AG04450 (cell line): ENCODE measurements around the gene SRSF10. TPM values are rescaled to one million over a fixed set of nuclear protein-coding genes. Genes with fewer than 3 reads are reported as not detected.

Source experiments
- CTCF ChIA-PET: fragments of 300-600, 350-600 bp; formaldehyde crosslinking; extraction: SDS; loops from one replicate; lab custom pipeline; 2022; ENCODE audit warnings: antibody characterized with exemption, inconsistent platforms; lab: Charles Lee
- POLR2A ChIA-PET: fragments of 350-600 bp; formaldehyde crosslinking; extraction: SDS; loops from one replicate; lab custom pipeline; 2021; ENCODE audit warnings: antibody characterized with exemption, inconsistent platforms; lab: Yijun Ruan, JAX
- DNase-seq: peaks from one replicate; pipeline ENCODE4 v3.0.0-alpha.2; 2011; ENCODE audit warnings: low read depth, low spot score
- H3K27ac ChIP-seq: one replicate; pipeline ENCODE4 v1.5.1; 2012; ENCODE audit warnings: low read depth, low read length, control low read depth
- H3K27me3 ChIP-seq: one replicate; pipeline ENCODE4 v1.6.0; 2012; ENCODE audit warnings: low read length; ENCODE audit not compliant: control insufficient read depth, insufficient read depth
- H3K4me3 ChIP-seq: 2 replicates; pipeline ENCODE4 v1.5.1; 2011; ENCODE audit warnings: mild to moderate bottlenecking, low read depth, low read length, control low read depth
- H3K9me3 ChIP-seq: 2 replicates; pipeline ENCODE4 v1.5.1; 2012; ENCODE audit warnings: low read length; ENCODE audit not compliant: control insufficient read depth, insufficient read depth
- polyA plus RNA-seq: library from polyadenylated mRNA; depleted of rRNA; stranded (reverse); fragments of >200 nt; gene quantifications from 2 replicates; pipeline ENCODE4 v1.2.3, GENCODE V29; 2011
- TF ChIP-seq, protein P1 (sequence below): IDR thresholded peaks from 2 replicates; pipeline ENCODE4 v1.5.1; 2011; ENCODE audit warnings: low read depth, low read length, control low read depth, inconsistent platforms

The SRSF10 gene
- polyA plus RNA-seq, 1 experiment = 140 TPM

DNA sequence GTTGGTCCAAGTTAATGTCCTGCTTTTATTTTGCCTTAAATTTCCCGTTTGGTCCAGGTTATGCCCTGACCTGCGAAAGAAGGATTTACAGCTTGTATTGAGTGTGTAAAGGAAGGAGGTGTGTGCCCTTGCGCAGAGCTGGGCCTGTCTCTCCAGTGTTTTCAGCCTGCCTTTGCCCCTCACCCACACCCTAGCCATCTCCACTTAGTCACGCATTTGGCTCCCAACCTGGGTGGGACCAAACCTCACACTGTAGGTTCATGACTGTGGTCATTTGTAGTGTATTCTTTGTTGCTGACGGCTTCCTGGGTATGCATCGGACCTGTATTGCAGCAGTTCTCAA, 572 bp upstream of the SRSF10 start:
- ChIA-PET CTCF (interaction anchor here (0.6 kb wide), 1 partner anchor 142 kb away, joined by 9 read pairs; no protein-coding TSS in a partner anchor), POLR2A (interaction anchor here (0.6 to 2.0 kb wide), 11 partner anchors 14 to 1252 kb away, joined by 3 to 12 read pairs (median 4); partner anchors contain the start of genes PNRC2 and SYF2)
- Histone ChIP-seq H3K27ac (peak overlapping the region; percentile 97), H3K27me3 (no peaks in the 10 kb centered on the region), H3K4me3 (peak overlapping the region; percentile 53), H3K9me3 (no peaks in the 10 kb centered on the region; the same call in 1 of the 2 replicates)
- DNase-seq = no peak
- TF ChIP-seq, protein P1, sequence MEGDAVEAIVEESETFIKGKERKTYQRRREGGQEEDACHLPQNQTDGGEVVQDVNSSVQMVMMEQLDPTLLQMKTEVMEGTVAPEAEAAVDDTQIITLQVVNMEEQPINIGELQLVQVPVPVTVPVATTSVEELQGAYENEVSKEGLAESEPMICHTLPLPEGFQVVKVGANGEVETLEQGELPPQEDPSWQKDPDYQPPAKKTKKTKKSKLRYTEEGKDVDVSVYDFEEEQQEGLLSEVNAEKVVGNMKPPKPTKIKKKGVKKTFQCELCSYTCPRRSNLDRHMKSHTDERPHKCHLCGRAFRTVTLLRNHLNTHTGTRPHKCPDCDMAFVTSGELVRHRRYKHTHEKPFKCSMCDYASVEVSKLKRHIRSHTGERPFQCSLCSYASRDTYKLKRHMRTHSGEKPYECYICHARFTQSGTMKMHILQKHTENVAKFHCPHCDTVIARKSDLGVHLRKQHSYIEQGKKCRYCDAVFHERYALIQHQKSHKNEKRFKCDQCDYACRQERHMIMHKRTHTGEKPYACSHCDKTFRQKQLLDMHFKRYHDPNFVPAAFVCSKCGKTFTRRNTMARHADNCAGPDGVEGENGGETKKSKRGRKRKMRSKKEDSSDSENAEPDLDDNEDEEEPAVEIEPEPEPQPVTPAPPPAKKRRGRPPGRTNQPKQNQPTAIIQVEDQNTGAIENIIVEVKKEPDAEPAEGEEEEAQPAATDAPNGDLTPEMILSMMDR = no peak

DNA sequence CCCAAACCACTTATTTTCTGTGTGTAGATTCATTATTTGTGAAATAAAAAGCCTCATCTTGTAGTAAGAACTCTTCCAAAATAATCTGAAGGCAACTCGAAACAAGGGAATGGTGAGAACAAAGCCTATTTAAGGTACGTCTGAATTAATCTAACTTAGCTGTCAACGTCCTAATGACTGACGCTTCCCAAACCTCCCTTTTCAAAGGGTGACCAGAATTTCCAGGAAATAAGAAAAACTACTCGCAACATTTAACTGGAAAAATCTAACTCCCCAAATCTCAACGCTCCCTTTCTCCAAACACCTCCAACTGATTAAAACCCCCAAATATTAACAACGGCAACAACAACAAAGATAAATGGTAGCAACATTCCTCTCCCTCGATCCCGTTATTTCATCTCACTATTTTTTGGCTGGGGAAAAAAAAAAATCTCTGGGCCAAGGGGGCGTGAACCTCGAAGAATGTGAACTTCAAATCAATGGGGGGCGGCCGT, 693 bp downstream of the SRSF10 start:
- DNase-seq = no peak
- Histone ChIP-seq H3K9me3 (no peaks in the 10 kb centered on the region; the same call in 1 of the 2 replicates), H3K4me3 (peak overlapping the region; percentile 94), H3K27me3 (no peaks in the 10 kb centered on the region), H3K27ac (no peak overlapping the region)
- TF ChIP-seq, protein P1 = no peak
- ChIA-PET CTCF (no interaction called here), POLR2A (interaction anchor here (0.8 to 2.0 kb wide), 9 partner anchors 11 to 70 kb away, joined by 3 to 12 read pairs (median 4); partner anchors contain the start of gene PNRC2)

DNA sequence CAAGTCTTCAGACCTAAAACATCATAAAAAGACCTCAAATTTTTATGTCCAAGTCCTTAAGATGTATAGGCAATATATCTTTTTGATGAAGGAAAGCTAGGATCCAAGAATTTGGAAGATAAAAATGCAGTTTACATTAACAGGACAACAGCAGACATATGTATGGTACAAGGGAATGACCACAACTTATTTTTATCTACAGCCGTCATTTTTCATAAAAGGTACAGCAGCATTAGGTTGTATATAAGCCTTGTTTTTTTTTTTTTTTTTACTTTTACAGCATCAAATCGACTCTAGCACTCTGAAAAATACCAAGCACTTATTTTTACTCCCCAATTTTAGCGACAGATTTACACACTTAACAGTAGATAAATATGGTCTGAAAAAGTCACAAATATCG, 1.3 kb downstream of the SRSF10 start:
- ChIA-PET CTCF (no interaction called here), POLR2A (interaction anchor here (0.8 to 2.0 kb wide), 2 partner anchors 19 to 43 kb away, joined by 3 to 12 read pairs; partner anchors contain the start of gene PNRC2)
- H3K27me3 ChIP-seq = no peaks in the 10 kb centered on the region
- H3K9me3 ChIP-seq = no peaks in the 10 kb centered on the region; the same call in 1 of the 2 replicates
- TF ChIP-seq, protein P1 = no peak
- DNase-seq = no peak
- peak overlapping the region; percentile 94 for H3K4me3 ChIP-seq
- H3K27ac ChIP-seq = no peak overlapping the region

DNA sequence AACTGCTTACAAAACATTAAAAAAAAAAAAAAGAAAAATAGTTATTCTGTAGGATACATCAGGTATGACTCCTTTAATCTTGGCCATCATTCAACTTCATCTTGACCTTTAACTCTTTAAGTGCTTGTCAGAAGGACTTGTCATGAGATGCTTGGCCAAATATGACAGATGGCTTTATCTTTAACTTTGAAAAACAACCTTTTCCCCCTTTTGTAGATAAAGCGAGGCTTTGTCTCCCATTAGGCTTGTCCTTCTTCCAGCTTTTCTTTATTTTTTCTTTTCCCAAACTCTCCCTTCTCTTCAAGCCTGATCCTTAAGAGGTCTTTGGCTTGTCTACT, 2.3 kb downstream of the SRSF10 start:
- H3K27me3 ChIP-seq = no peaks in the 10 kb centered on the region
- H3K27ac ChIP-seq = no peak overlapping the region
- H3K4me3 ChIP-seq = peak overlapping the region; percentile 94
- TF ChIP-seq, protein P1 = no peak
- ChIA-PET POLR2A (no interaction called here), CTCF (no interaction called here)
- H3K9me3 ChIP-seq = no peaks in the 10 kb centered on the region; the same call in 1 of the 2 replicates
- DNase-seq = no peak

DNA sequence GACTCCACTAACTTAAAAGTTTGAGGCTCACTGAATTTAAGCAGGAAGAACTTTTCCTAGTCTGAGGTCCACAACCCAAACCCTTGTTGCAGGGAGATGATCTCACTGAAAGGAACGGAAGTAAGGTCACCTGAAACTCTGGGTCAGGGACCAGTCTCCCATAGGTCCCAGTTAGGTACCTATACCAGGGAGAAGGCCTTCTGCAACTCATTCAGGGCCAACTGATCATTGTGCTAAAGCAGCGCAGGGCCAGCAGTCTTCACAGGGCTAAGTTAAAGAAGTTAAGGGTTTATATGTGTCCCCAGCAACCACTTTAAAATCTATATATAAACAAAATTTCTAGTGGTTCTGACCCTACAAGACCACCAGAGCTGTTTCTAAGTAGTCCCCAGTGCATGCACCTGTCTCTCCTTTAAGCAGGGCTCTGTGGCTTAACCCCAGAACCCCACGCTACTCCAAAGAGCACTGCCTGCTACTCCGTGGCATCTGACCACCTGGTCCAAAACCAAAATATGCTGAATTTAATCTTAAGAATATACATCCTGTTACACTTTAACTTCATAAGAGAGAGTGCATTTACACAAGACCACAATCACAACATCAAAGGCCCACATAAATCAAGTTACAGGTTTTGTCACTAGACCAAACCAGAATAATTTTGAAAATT, 2.8 kb downstream of the SRSF10 start:
- POLR2A ChIA-PET = no interaction called here
- no peak overlapping the region for H3K27ac ChIP-seq

More for the DNA sequence above, 2.8 kb downstream of the SRSF10 start:
- Histone ChIP-seq H3K27me3 (no peaks in the 10 kb centered on the region), H3K4me3 (peak overlapping the region; percentile 10; the same call in 1 of the 2 replicates), H3K9me3 (no peaks in the 10 kb centered on the region; the same call in 1 of the 2 replicates)
- CTCF ChIA-PET = interaction anchor here (2.1 kb wide), 1 partner anchor 51 kb away, joined by 5 read pairs; no protein-coding TSS in a partner anchor
- DNase-seq = no peak
- TF ChIP-seq, protein P1 = no peak
